GM19240 (cell line): Measurements from ENCODE around the gene TMEM119.
"Not testable (repeated sequence)": the region's sequence is repeated elsewhere in the genome, so short reads cannot be mapped to it uniquely, and the experiment has no call there.

Source experiments
- DNase-seq: peaks from one replicate; pipeline ENCODE4 v3.0.0; 2011; ENCODE audit warnings: low spot score; ENCODE audit not compliant: insufficient read length

TMEM119 gene

DNA sequence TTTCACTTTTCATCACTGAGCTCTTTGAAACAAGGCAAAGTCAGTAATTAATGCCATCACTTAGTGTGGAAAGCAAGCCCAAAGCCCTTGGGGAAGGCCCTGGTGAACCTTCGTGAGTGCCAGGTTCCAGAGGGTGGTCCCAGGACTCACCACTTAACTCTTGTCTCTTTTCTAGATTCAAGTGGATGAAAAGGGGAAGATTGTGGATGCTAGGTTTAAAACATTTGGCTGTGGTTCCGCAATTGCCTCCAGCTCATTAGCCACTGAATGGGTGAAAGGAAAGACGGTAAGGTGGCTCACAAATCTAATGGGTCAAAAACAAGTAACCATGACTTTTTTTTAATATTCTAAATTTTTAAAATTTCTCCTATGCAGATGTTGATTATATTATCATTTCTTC lies 32.7 kb downstream of the TMEM119 start:
- no peak for DNase-seq

DNA sequence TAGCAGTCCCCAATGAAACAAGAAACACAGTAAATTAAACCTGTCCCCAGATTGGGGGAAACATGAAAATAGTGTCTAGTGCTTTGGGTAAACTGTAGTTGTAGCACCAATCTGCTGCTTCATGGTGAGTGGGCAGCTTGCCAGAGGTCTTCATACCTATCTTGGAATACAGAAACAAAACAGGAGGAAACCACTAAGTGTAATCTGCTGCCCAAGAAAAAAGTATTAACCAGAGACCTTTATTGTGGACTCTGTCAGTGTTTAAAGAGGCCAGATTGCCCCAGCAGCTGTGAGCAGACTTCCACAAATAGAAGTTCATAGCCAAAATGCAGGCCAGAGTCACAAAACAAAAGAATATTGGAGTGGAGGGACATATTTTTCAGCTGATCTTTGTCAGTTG lies 33.2 kb downstream of the TMEM119 start:
- no peak for DNase-seq

DNA sequence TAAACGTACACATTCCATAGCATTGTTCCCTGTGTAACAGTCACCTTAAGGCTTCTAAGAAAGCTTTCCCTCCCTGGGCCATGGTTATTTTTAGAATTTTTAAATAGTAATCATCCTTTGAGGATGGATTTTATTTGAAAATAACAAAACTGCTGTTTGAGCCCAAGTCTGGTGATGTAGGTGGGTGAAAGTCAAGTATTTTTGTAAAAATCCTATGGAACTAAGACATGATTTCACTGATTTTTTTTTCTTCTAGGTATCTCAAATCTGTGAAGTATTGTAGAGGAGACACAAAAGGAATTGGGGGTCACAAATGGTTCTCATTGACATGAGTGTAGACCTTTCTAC lies 34.1 kb downstream of the TMEM119 start:
- no peak for DNase-seq

DNA sequence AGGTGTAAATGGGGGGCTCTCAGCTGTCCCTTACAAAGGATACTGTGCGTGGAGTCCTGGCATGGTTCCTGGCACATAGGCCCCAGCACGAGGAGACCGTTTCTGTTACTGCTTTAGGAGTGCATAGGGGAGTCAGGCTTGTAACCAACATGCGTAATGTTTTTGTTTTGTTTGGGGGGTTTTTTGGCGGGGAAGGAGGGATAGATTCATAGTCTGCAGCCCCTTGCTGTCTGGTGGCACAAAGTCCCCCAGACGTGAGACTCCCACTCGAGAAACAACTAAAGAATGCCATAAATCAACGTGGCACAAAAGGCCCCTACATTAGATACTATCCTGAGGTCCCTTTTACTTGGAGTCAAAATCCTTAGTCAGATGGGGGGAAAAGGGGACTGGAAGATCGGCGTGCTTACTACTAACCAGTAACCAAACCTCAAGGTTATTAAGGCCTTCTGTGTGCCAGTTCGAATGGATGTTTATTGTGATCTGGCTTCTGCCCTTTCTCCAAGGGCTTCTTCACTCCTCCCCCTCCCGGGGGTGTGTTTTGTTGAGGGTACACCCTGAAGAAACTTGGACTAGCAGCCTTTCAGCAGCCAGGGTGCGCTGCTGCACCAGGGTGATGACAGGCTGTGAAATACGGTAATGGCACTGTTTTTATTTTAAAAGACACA lies 34.6 kb downstream of the TMEM119 start:
- DNase-seq: no peak

DNA sequence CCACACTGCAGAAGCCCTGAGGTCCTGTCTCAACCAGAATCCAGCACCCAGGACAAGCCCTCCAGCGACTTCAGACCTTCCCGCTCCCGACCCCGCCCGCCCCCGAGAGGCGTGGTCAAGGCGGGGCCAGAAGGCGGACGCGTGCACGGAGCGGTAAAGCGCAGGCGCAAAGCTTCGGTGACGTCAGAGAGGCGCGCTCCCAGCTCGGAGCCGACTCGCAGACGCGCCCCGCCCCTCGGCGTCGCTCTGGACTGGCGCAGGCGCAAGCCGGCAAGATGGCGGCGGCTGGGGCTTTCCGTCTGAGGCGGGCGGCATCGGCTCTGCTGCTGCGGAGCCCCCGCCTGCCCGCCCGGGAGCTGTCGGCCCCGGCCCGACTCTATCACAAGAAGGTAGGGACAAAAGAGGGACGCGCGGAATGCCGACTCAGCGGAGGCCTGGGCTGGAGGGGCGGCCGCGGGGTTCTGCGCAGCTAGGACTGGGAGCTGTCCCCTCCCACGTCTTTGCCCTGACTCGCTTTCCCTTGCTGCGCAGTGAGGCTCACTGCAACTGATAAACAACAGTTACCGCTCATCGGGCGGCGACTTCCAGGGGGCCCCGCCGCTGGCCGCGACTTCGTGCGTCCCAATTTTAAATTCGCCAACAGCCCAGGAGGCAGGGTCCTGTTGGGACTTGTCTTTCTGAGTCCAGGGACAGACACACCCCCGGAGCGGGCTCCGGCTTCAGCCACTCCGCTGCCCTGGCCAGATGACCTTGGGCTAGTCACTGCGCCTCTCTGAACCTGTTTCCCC lies 35.3 kb downstream of the TMEM119 start, which contains the start of gene ISCU:
TSS of gene ISCU (plus strand) at position 249 of the 788 bp plus-strand sequence. CDS start at position 276, 27 bp downstream.
- peak; percentile 47 for DNase-seq

DNA sequence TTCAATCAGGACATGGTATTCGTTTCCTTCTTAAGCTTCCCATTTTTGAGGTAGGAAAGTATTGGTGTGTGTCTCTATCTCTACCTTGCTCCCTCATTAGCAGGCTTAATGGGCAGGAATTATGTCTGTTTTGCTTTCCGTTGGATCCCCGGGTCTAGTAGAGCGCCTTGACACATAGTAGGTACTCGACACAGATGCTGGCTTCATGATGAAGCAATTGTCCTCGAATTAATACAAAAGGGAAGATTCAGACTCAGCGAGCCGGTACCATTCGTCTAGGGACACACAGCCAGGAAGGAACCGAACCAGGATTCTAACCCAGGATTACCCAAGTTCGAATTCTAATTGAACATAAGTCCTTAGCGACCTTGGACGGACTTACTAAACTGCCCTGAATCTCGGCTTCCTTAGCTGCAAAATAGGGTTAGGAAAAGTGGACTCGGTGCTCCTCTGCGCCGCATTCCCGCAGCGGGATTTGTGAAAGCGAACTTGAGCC lies 36.0 kb downstream of the TMEM119 start:
- no peak for DNase-seq

DNA sequence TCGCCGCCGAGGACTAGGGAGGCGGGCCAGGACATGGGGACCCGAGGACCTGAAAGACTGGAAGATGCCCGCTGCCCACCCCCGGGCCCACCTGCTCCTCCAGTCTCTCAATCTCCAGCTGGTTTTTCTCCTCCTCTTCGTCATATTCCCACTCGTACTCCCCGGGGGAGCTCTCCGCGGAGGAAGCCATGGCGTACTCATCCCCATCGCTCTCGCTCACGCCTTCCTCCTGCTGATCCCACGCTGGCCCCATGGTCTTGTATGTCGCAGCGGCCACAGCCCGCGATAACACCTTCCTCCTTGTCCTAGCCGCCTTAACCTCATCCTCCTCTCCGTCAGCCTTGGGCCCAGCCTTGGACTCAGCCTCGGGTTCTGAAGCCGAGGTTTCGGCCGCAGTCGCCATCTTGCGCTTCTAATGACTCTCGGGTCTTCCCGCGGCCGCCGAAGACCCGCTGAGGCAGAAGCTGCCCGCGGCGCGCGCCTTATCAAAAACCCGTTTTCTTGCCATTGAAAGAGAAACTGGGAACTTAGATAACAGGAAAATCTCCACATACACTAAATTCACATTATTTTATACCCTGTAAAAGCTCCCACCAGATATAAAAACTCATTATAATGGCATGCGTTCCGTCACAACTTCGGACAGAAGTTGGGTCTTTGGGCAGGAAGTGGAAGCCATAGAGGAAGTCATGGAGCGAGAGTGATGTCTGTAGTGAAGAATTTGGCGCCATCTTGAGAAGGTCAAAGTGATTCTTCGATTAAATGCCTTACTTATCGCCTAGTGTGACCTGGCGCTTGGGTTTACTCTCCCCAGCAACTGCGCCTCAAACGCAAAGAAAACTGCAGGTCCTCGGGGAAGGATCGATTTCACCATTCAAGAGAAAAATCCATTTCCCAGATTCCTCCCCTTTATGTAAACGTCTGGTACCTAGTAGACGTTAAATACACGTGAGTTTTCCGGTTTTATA lies 36.8 kb downstream of the TMEM119 start, which contains the start of gene SART3:
TSS of gene SART3 (minus strand) at position 422 of the 968 bp plus-strand sequence. CDS start at position 403, 19 bp downstream.
- DNase-seq: peak; percentile 55

DNA sequence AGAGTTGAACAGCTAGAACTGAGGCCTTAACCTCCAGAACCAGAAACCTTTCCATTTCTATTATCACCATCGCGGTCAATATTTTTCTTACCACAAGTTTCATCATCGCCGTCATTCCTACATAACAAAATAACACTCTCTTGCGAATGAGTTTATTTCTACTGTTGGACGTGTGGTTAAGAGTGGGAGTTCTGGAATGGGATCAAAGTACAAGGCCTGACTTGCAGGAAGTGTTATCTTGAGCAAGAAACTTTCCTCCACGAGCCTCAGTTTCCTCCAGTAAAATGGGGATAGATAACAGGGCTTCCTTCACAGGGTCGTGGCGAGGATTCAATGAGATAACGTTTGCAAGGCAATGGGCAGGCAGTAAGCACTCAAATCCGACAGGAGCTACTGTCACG lies 37.6 kb downstream of the TMEM119 start:
- no peak for DNase-seq

DNA sequence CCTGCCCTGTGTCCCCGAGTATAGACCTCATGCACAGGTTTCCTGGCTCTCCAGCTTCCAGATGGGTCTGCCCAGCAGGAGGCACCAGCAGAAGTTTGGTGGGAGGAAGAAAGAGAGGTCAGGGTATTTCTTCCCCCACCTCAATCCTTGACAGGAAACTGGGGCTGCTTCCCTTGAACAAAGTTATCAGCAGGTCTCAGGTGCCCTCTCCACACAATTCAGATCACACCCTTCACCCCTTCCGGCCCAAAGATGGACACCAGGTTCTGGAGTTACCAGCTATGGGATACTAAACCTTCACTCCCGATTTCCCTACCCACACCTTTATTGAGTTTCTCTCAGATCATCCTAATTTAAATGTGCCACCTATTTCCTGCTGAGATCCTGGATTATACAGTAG lies 38.1 kb downstream of the TMEM119 start:
- no peak for DNase-seq

DNA sequence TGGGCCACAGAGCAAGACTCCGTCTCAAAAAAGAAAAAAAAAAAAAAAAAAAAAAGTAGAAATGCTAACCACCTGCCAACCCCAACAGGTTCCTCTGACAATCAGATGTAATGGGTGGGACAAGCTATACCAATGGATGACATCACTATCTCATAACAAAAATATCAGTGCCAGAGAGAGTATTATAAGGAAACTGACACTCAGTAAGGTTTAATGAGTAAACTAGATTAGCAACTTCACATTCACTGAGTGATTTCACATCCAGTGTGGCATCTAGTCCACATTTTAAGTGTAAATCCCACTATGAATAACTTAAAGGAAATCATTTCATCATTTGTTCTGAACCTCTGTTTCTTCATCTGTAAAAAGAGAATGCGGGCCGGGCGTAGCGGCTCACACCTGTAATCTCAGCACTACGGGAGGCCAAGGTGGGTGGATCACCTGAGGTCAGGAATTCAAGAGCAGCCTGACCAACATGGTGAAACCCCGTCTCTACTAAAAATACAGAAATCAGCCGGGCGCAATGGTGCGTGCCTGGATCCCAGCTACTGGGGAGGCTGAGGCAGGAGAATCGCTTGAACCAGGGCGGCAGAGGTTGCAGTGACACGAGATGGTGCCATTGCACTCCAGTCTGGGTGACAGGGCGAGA lies 38.8 kb downstream of the TMEM119 start:
- no peak for DNase-seq

DNA sequence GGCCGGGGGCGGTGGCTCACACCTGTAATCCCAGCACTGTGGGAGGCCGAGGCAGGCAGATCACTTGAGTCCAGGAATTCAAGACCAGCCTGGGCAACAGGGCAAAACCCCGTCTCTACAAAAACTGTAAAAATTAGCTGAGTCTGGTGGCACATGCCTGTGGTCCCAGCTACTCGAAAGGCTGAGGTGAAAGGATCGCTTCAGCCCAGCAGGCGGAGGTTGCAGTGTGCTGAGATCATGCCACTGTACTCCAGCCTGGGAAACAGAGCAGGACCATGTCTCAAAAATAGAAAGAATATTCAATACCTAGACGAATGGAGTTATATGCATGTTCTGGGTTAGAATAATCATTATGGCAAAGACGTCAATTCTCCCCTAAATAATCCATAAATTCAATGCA lies 42.5 kb downstream of the TMEM119 start:
- DNase-seq: not testable (repeated sequence)

DNA sequence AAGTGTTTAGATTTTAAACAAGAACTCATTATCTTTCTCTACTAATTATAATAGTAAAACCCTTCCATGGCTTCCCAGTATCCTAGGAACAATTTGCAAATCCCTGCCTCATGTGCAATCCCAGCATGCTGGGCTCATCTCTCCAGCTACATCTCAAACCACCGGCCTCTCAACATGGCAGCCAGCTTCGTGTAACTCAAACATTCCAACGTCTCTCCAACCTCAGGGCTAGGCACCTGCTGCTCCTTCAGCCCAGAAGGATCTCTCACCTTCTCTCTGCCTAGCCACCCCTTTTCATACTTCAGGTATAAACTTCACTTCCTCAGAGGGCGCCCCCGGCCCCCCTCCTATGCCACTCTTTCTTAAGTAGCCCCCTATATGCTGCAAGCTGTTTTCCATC lies 44.1 kb downstream of the TMEM119 start:
- no peak for DNase-seq

DNA sequence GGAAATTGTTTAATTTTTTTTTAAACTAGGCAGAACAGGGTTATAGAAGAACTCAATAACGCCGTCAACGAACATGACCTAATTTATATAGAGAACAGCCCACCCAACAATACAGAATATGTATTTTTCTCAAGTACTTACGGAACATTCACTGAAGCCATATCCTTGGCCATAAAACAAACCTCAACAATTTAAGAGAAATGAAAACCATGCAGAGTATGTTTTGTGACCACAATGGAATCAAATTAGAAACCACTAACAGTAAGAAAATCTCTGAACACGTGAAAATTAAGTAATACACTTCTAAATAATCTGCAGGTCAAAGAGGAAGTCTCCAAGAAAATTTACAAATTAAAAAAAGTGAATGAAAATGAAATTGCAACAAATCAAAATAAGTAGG lies 46.3 kb downstream of the TMEM119 start:
- DNase-seq: no peak

DNA sequence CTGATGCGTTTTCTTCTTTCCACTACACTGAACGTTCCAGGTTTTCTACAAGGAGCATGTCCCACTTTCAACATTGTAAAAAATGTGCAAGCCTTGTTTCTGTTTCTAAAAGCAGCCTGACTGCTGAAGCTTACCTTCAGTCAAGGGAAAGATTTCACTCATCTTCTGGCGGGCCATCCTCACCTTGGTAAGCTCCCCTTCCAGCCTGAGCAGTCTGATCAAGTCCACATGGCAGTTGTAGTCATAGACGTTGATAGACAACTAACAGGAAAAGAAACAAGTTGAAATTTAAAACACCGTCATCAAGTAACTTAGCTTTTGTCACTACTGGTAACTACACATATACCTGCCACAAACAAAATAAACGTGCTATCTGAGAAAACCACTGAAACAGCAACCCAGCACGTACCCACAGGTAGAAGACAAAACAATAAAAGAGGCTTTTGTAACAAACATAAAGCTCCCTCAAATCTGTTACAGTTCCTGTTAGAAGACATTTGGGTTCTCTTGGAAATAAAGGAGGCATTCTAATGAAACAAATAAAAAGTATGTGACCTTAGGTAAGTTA lies 48.8 kb downstream of the TMEM119 start:
- no peak for DNase-seq

DNA sequence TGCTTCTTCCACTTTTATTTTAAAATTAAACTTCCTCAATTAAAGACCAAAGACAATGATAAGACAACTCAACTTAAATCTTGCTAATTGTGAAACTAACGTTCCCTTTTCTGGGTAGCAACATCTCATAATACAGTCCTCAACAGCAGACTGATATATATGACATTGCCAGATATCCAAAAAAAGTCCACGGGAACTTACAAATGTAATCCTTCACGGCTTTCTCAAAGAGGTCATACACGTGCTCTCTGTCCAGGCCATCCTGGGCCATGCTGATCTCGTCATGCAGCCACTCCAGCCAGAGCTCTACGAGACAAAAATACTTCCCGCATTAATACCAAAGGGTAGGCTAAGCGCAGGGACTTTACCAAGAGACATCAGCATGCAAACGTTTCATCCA lies 50.2 kb downstream of the TMEM119 start:
- DNase-seq: no peak

DNA sequence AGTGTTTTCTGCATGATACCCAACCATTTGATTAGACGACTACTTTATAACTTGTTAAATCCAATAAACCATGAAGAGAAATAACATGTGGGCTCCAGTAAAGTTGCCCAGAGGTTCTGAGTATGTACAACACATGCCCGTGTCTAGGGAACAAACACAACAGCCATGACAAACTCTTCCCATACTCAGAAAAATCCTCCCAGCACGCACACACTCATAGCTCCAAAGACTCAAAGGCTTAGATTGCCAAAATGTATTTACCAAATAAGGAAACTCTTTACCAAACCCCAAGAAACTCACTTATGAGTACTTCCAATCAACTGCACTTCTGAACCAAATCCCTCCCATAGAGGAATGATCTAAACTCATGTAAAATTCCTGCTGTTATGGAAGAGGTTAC lies 54.2 kb downstream of the TMEM119 start:
- DNase-seq: no peak

DNA sequence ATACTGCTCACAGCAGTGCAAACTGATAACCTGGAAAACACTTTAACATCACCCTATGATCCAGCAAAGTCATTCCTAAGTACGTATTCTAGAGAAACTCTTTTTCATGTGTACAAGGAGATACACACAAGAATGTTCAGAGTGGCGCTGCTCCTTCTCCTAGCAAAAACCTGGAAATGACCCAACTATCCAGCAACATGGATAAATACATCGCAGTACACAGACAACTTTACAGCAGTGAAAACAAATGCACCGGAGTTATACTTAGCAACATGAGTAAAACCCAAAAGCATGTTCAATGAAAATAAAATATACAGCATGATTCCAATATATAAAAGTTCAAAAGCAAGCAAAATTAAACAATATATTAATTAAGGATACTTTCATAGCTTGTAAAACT lies 55.6 kb downstream of the TMEM119 start:
- no peak for DNase-seq
